Activated CD4-positive, alpha-beta T cell treated with anti-CD3 and anti-CD28 coated beads for 4 hours (primary cell): ENCODE data around the gene DPP10.

Source experiments
- DNase-seq, 2 donors: peaks; one replicate each; pipeline ENCODE4 v3.0.0-alpha.2; 2020

Gene DPP10

DNA sequence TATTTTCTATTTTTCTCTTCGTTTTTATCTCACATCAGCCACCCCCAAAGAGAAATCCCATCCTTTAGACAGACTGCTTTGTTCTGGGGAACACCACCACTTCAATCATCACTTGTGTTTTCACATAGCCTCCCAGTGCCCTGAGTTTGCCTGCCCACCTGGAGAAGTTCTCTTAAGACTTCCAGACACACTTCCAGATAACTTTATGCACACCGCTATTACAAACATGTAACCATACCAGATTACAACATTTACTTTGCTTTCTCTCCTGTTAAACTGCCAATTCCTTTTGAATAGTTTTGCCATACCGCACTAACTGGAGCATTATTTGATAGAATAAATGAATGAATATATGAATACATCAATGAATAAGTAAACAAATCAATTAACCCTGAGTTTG lies 1353.6 kb downstream of the DPP10 start:
- no peak for DNase-seq

- DNase-seq = no peak
Measured at GRCh38 chr2:115807276-115807675, 1364.8 kb downstream of the DPP10 start.

- no peak for DNase-seq
Measured at GRCh38 chr2:115825912-115826311, 1383.5 kb downstream of the DPP10 start.

DNA sequence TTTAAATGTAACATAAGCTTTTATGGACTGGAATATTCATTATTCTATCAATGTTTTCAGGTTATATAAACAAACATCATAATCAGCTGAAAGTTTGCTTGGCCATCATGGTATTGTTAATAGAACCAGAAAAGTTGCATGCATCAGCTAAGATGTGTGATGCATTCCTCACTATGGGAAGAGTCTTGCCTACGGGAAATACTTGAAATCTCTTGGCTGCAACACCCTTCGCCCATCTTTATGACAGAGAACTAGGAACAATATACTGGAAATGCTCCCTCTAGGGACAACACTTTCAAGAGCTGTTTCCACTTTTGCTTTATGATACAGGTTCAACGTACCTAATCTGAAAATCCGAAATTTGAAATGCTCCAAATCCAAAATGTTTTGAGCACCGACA lies 1390.8 kb downstream of the DPP10 start:
- no peak for DNase-seq

- DNase-seq = no peak
Measured at GRCh38 chr2:115838539-115838938, 1396.1 kb downstream of the DPP10 start.

DNA sequence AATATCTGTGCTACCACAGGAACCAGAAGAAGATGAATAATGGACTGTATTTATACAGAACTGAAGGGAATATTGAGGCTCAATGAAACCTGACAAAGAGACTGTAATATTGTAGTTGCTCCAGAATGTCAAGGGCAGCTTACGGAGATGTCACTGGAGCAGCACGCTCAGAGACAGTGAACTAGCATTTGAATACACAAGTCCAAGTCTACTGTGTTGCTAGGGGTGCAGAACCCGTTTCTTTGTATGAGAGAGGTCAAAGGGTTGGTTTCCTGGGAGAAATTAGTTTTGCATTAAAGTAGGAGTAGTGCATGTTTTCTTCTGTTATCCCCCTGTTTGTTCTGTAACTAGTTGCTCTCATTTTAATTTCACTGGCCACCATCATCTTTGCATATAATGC lies 1399.9 kb downstream of the DPP10 start:
- no peak for DNase-seq

- no peak for DNase-seq
Measured at GRCh38 chr2:115848192-115848591, 1405.8 kb downstream of the DPP10 start.

DNA sequence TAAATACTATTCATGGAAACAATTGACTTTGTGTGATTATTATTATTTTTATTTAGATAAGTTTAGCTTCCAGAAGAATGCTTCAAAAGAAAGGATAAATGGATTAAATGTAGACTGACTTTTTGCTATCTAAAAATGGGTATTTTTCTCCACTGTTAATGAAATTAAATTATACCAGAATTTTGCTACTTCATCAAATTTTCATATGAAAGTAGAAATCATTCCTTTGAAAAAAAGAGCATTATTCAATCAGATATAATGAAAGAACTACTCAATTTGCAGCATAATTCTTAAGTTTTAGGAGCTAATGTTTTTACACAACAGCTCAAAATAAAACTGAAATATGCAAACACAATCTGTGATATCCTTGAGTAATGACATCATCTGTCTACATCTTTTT lies 1424.6 kb downstream of the DPP10 start:
- DNase-seq = no peak

GRCh38 chr2:115874427-115874826 lies 1432.0 kb downstream of the DPP10 start:
- DNase-seq = no peak

DNA sequence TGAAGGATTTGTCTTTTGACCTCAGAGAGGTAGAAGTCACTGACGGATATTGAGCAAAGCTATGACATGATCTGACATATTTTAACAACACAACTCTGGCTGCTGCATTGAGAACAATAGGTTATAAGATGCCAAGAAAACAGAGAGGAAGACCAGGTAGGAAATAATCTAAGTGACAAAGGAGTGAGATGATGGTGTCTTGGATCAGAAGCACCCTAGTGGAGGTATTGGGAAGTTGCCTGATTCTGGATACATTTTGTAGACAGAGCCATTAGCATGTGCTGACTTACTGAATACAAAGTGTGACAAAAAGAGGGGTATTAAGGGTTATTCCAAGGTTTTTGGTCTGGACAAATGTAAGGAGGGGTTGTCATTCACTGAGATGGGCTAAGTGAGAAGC lies 1438.1 kb downstream of the DPP10 start:
- DNase-seq = no peak

DNA sequence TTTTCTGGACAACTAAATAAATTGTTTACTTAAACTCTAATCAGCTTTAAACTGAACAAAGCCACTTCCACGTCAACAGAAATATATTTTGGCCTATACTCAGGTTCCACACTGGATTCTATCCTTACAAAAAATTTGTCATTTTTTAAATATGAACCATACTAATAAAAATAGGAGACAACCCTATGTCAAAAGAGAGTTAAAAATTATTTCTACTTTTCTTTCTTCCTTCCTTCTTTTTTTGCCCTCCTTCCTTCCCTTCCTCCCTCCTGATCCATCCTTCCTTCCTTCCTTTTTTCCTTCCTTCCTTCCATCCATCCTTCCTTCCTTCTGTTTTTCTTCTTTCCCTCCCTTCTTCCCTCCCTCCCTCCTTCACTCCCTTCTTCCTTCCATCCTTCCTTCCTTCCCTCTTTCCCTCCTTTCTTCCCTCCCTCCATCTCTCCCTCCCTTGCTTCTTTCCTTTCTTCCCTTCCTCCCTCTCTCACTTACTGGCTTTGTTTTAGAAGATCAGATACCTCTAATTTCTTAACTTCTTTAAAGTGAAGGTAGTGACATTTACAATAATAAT lies 1444.9 kb downstream of the DPP10 start:
- no peak for DNase-seq
